ENCODE data around the gene ARSB. TPM values are rescaled to one million over a fixed set of nuclear protein-coding genes. Genes with fewer than 3 reads are reported as not detected.

The ARSB gene
- polyA plus RNA-seq, 1 of the 3 experiments (the other 2 are of a cell fraction) = 12.5 TPM

GRCh38 chr5:79001471-79001870, 16.4 kb upstream of the ARSB start (continued):
- TF ChIP-seq IRF3 (IDR thresholded peaks at IDR 0.05; ENCODE audit: low read depth, low read length) (no peak), YY1 (IDR thresholded peaks at IDR 0.05; ENCODE audit: low read depth) (no peak), REST (IDR thresholded peaks at IDR 0.05; ENCODE audit: low read depth, low read length) (no peak), JUND (IDR thresholded peaks at IDR 0.05) (no peak)

GRCh38 chr5:78997090-78997489, 12.0 kb upstream of the ARSB start:
- ChIA-PET POLR2A (no interaction called here), CTCF (interaction anchor here (0.7 to 1.5 kb wide), 3 partner anchors 24 to 135 kb away, joined by 3 to 4 read pairs (median 3); no protein-coding TSS in a partner anchor)
- Histone ChIP-seq H3K27me3 (ENCODE audit: insufficient read depth) (no peaks in the 10 kb centered on the region), H3K36me3 (replicated peaks in 1 of 2; ENCODE audit: control insufficient read depth in 1 of 2, insufficient read depth in 2 of 2, low read length in 1 of 2) (no peaks in the 10 kb centered on the region), H3K27ac (ENCODE audit: low read depth in 2 of 2, low read length in 1 of 2) (no peak overlapping the region), H3K9ac (no peak overlapping the region), H3K4me1 (ENCODE audit: control insufficient read depth in 1 of 2, insufficient read depth in 2 of 2, low read depth in 1 of 2, low read length in 1 of 2) (peaks cover 0 to 9% of the 10 kb centered on the region in 2 experiments; a peak in 1 of 4 replicates), H3K9me2 (no peaks in the 10 kb centered on the region), H3F3A (replicated peaks; ENCODE audit: insufficient read depth) (peaks cover 6% of the 10 kb centered on the region), H3K9me3 (no peaks in the 10 kb centered on the region), H3K4me2 (no peak overlapping the region), H4K20me1 (ENCODE audit: insufficient read depth) (no peaks in the 10 kb centered on the region), H3K4me3 (ENCODE audit: low read depth in 2 of 2, low read length in 1 of 2) (no peak overlapping the region), H2AFZ (ENCODE audit: low read depth) (no peak overlapping the region), H3K79me2 (ENCODE audit: insufficient read depth) (no peaks in the 10 kb centered on the region)
- WGBS (ENCODE audit: low lambda C conversion rate) = 100% methylated on average over 2 of the region's 2 CpGs
- no peak for DNase-seq
- no peak for TF ChIP-seq YY1 (IDR thresholded peaks at IDR 0.05; ENCODE audit: low read depth)
- TF ChIP-seq CTCF (IDR thresholded peaks at IDR 0.05) = no peak
- no peak for TF ChIP-seq CHD2 (IDR thresholded peaks at IDR 0.05; ENCODE audit: low read length, partially characterized antibody)
- TF ChIP-seq NFIC (IDR thresholded peaks at IDR 0.05; ENCODE audit: borderline replicate concordance) = no peak
- no peak for TF ChIP-seq NRF1 (IDR thresholded peaks at IDR 0.05; ENCODE audit: low read depth, low read length)
- no peak for TF ChIP-seq IRF3 (IDR thresholded peaks at IDR 0.05; ENCODE audit: low read depth, low read length)
- no peak for TF ChIP-seq POLR2AphosphoS5 (IDR thresholded peaks at IDR 0.05; ENCODE audit: low read depth, low read length)
- no peak for TF ChIP-seq TEAD4 (IDR thresholded peaks at IDR 0.05; ENCODE audit: borderline replicate concordance, insufficient read depth)
- no peak for TF ChIP-seq REST (IDR thresholded peaks at IDR 0.05; ENCODE audit: low read depth, low read length)
- no peak for TF ChIP-seq RCOR1 (IDR thresholded peaks at IDR 0.05; ENCODE audit: low read length)
- TF ChIP-seq ZBTB33 (IDR thresholded peaks at IDR 0.05; ENCODE audit: borderline replicate concordance, low read depth) = no peak
- no peak for TF ChIP-seq PBX3 (IDR thresholded peaks at IDR 0.05)
- no peak for TF ChIP-seq MEF2A (IDR thresholded peaks at IDR 0.05; ENCODE audit: borderline replicate concordance, low read depth)
- TF ChIP-seq FOXM1 (IDR thresholded peaks at IDR 0.05; ENCODE audit: low read depth) = no peak

All from SK-N-SH (cell line).